ENCODE data around the gene RNF181. TPM values are rescaled to one million over a fixed set of nuclear protein-coding genes. Genes with fewer than 3 reads are reported as not detected.

The RNF181 gene
- total RNA-seq, 1 donor from 2014 or later, result 155 TPM

- no peak overlapping the region for H3K9ac ChIP-seq (ENCODE audit: low read length)
- no peak overlapping the region for H3K27ac Mint-ChIP-seq (ENCODE audit: unreplicated experiment)
- no peak overlapping the region for H3K4me2 ChIP-seq (ENCODE audit: low read length)
- no peaks in the 10 kb centered on the region for H4K20me1 ChIP-seq (ENCODE audit: insufficient read depth, low read length)
- H3K36me3 ChIP-seq (ENCODE audit: insufficient read depth, low read length), result no peaks in the 10 kb centered on the region
- no peak overlapping the region for H3K27ac ChIP-seq (ENCODE audit: low read depth, low read length)
- no peak overlapping the region for H2AFZ ChIP-seq (ENCODE audit: low read depth, low read length)
- no peaks in the 10 kb centered on the region for H3K9me3 ChIP-seq (ENCODE audit: insufficient read depth, low read depth, low read length)
- TF ChIP-seq CTCF (IDR thresholded peaks at IDR 0.05; ENCODE audit: insufficient read depth, low read depth, low read length), result no peak
- no peak for TF ChIP-seq EZH2 (IDR thresholded peaks at IDR 0.05; ENCODE audit: insufficient read depth, low read length)
- H3K36me3 Mint-ChIP-seq (ENCODE audit: low read depth, unreplicated experiment), result peaks cover 6% of the 10 kb centered on the region
- H3K27me3 ChIP-seq (ENCODE audit: insufficient read depth, low read length), result no peaks in the 10 kb centered on the region
- H3K9me3 Mint-ChIP-seq (ENCODE audit: unreplicated experiment), result no peaks in the 10 kb centered on the region
- H3K4me3 ChIP-seq (ENCODE audit: insufficient read depth, low read depth, low read length), result no peak overlapping the region
- FAIRE-seq (no peak), DNase-seq (ENCODE audit: low read depth) (no peak)
- peaks cover 2% of the 10 kb centered on the region for H3K79me2 ChIP-seq (ENCODE audit: insufficient read depth, low read length)
- no peak overlapping the region for H3K4me3 Mint-ChIP-seq (ENCODE audit: unreplicated experiment)
- peaks cover 7% of the 10 kb centered on the region for H3K27me3 Mint-ChIP-seq (ENCODE audit: low read depth, unreplicated experiment)
- peaks cover 14% of the 10 kb centered on the region for H3K4me1 ChIP-seq (ENCODE audit: insufficient read depth, low read length)
- H3K4me1 Mint-ChIP-seq (ENCODE audit: low read depth, unreplicated experiment), result peaks cover 33% of the 10 kb centered on the region
Observed at GRCh38 chr2:85580206-85580605, 15.3 kb upstream of the RNF181 start.

- no peak overlapping the region for H3K4me2 ChIP-seq (ENCODE audit: low read length)
- Mint-ChIP-seq H3K27ac (ENCODE audit: unreplicated experiment) (no peak overlapping the region), H3K27me3 (ENCODE audit: low read depth, unreplicated experiment) (peaks cover 7% of the 10 kb centered on the region), H3K4me1 (ENCODE audit: low read depth, unreplicated experiment) (peaks cover 38% of the 10 kb centered on the region), H3K9me3 (ENCODE audit: unreplicated experiment) (no peaks in the 10 kb centered on the region), H3K4me3 (ENCODE audit: unreplicated experiment) (no peak overlapping the region), H3K36me3 (ENCODE audit: low read depth, unreplicated experiment) (peaks cover 6% of the 10 kb centered on the region)
- TF ChIP-seq CTCF (IDR thresholded peaks at IDR 0.05; ENCODE audit: insufficient read depth, low read depth, low read length), result no peak
- TF ChIP-seq EZH2 (IDR thresholded peaks at IDR 0.05; ENCODE audit: insufficient read depth, low read length), result no peak
- no peaks in the 10 kb centered on the region for H3K36me3 ChIP-seq (ENCODE audit: insufficient read depth, low read length)
- no peak overlapping the region for H3K9ac ChIP-seq (ENCODE audit: low read length)
- no peaks in the 10 kb centered on the region for H3K9me3 ChIP-seq (ENCODE audit: insufficient read depth, low read depth, low read length)
- H3K27ac ChIP-seq (ENCODE audit: low read depth, low read length), result no peak overlapping the region
- H4K20me1 ChIP-seq (ENCODE audit: insufficient read depth, low read length), result no peaks in the 10 kb centered on the region
- H3K4me3 ChIP-seq (ENCODE audit: insufficient read depth, low read depth, low read length), result no peak overlapping the region
- H2AFZ ChIP-seq (ENCODE audit: low read depth, low read length), result no peak overlapping the region
- DNase-seq (ENCODE audit: low read depth), result no peak
- no peaks in the 10 kb centered on the region for H3K27me3 ChIP-seq (ENCODE audit: insufficient read depth, low read length)
- no peak for FAIRE-seq
- peaks cover 21% of the 10 kb centered on the region for H3K4me1 ChIP-seq (ENCODE audit: insufficient read depth, low read length)
- H3K79me2 ChIP-seq (ENCODE audit: insufficient read depth, low read length), result peaks cover 2% of the 10 kb centered on the region
Observed at GRCh38 chr2:85582492-85582891, 13.1 kb upstream of the RNF181 start.

GRCh38 chr2:85583667-85584353 is 11.7 kb upstream of the RNF181 start:
- Mint-ChIP-seq H3K4me3 (ENCODE audit: unreplicated experiment) (no peak overlapping the region), H3K9me3 (ENCODE audit: unreplicated experiment) (no peaks in the 10 kb centered on the region), H3K4me1 (ENCODE audit: low read depth, unreplicated experiment) (peaks cover 37% of the 10 kb centered on the region), H3K27ac (ENCODE audit: unreplicated experiment) (no peak overlapping the region), H3K36me3 (ENCODE audit: low read depth, unreplicated experiment) (peaks cover 7% of the 10 kb centered on the region), H3K27me3 (ENCODE audit: low read depth, unreplicated experiment) (peaks cover 7% of the 10 kb centered on the region)
- peaks cover 21% of the 10 kb centered on the region for H3K4me1 ChIP-seq (ENCODE audit: insufficient read depth, low read length)
- H3K9ac ChIP-seq (ENCODE audit: low read length), result peak overlapping the region; percentile 75
- H3K27me3 ChIP-seq (ENCODE audit: insufficient read depth, low read length), result no peaks in the 10 kb centered on the region
- peaks cover 2% of the 10 kb centered on the region for H3K79me2 ChIP-seq (ENCODE audit: insufficient read depth, low read length)
- H3K9me3 ChIP-seq (ENCODE audit: insufficient read depth, low read depth, low read length), result no peaks in the 10 kb centered on the region
- no peaks in the 10 kb centered on the region for H4K20me1 ChIP-seq (ENCODE audit: insufficient read depth, low read length)
- no peak overlapping the region for H3K27ac ChIP-seq (ENCODE audit: low read depth, low read length)
- TF ChIP-seq CTCF (IDR thresholded peaks at IDR 0.05; ENCODE audit: insufficient read depth, low read depth, low read length) (no peak), EZH2 (IDR thresholded peaks at IDR 0.05; ENCODE audit: insufficient read depth, low read length) (no peak)
- peak overlapping the region; percentile 55 for H3K4me3 ChIP-seq (ENCODE audit: insufficient read depth, low read depth, low read length)
- DNase-seq (ENCODE audit: low read depth) (no peak), FAIRE-seq (no peak)
- peak overlapping the region; percentile 69 for H2AFZ ChIP-seq (ENCODE audit: low read depth, low read length)
- H3K36me3 ChIP-seq (ENCODE audit: insufficient read depth, low read length), result no peaks in the 10 kb centered on the region
- H3K4me2 ChIP-seq (ENCODE audit: low read length), result peak overlapping the region; percentile 92
